Keratinocyte (primary cell): Measurements from ENCODE around the gene PRKN. TPM values are rescaled to one million over a fixed set of nuclear protein-coding genes. Genes with fewer than 3 reads are reported as not detected.

Source experiments
- DNase-seq: peaks from one replicate; pipeline ENCODE4 v3.0.0-alpha.2; 2011; ENCODE audit warnings: low read depth, missing footprints, low spot score
- FAIRE-seq: peaks from 2 replicates; lab custom pipeline; 2011; peaks lifted over from hg19 to GRCh38; lab: Jason Lieb, UNC
- H2AFZ ChIP-seq: 2 replicates; pipeline ENCODE4 v1.6.0; 2012; ENCODE audit warnings: low read length, control low read depth, inconsistent platforms; ENCODE audit not compliant: control insufficient read depth
- H3K27ac ChIP-seq: 2 replicates; pipeline ENCODE4 v1.5.1; 2011; ENCODE audit warnings: low read length; ENCODE audit not compliant: control insufficient read depth, insufficient read depth
- H3K27me3 ChIP-seq: 3 replicates; pipeline ENCODE4 v1.6.0; 2011; ENCODE audit warnings: low read length; ENCODE audit not compliant: control insufficient read depth, insufficient read depth; ENCODE audit errors: extremely low read depth
- H3K36me3 ChIP-seq, 2 experiments: 2 replicates in 1 of 2; 3 replicates in 1 of 2; pipeline ENCODE4 v1.5.1; 2011; ENCODE audit warnings: low read length in 2 of 2, mild to moderate bottlenecking in 1 of 2; ENCODE audit not compliant: control insufficient read depth in 2 of 2, insufficient read depth in 2 of 2; ENCODE audit errors: extremely low read depth in 1 of 2
- H3K4me1 ChIP-seq: 3 replicates; pipeline ENCODE4 v1.5.1; 2011; ENCODE audit warnings: low read length; ENCODE audit not compliant: control insufficient read depth, insufficient read depth; ENCODE audit errors: extremely low read depth
- H3K4me2 ChIP-seq: 3 replicates; pipeline ENCODE4 v1.6.0; 2011; ENCODE audit warnings: low read depth, low read length; ENCODE audit not compliant: control insufficient read depth, insufficient read depth; ENCODE audit errors: extremely low read depth
- H3K4me3 ChIP-seq, 3 experiments: fragments of 200-600 bp in 1 of 3; sonication (generic) in 1 of 3; 2 replicates in 2 of 3; 3 replicates in 1 of 3; pipeline ENCODE4 v1.5.1; 2011 to 2016; ENCODE audit warnings: low read length in 3 of 3, mild to moderate bottlenecking in 3 of 3, control low read depth in 2 of 3, inconsistent platforms in 1 of 3, low read depth in 1 of 3, mixed read lengths in 1 of 3, mixed run types in 1 of 3, moderate library complexity in 1 of 3; ENCODE audit not compliant: control insufficient read depth in 2 of 3, insufficient read depth in 2 of 3; ENCODE audit errors: extremely low read depth in 1 of 3
- H3K79me2 ChIP-seq: 2 replicates; pipeline ENCODE4 v1.6.0; 2012; ENCODE audit warnings: low read length; ENCODE audit not compliant: control insufficient read depth, insufficient read depth
- H3K9ac ChIP-seq: 3 replicates; pipeline ENCODE4 v1.6.0; 2011; ENCODE audit warnings: low read length; ENCODE audit not compliant: control insufficient read depth, insufficient read depth; ENCODE audit errors: extremely low read depth
- H3K9me1 ChIP-seq: 3 replicates; pipeline ENCODE4 v1.6.0; 2011; ENCODE audit warnings: low read length; ENCODE audit not compliant: control insufficient read depth, insufficient read depth; ENCODE audit errors: extremely low read depth
- H3K9me3 ChIP-seq: 2 replicates; pipeline ENCODE4 v1.5.1; 2012; ENCODE audit warnings: low read depth, low read length; ENCODE audit not compliant: control insufficient read depth
- H4K20me1 ChIP-seq: 3 replicates; pipeline ENCODE4 v1.6.0; 2011; ENCODE audit warnings: low read length; ENCODE audit not compliant: control insufficient read depth, insufficient read depth; ENCODE audit errors: extremely low read depth
- CTCF ChIP-seq, 3 experiments: IDR thresholded peaks in 1 of 3; conservative IDR thresholded peaks in 1 of 3; optimal IDR thresholded peaks in 1 of 3; 2 replicates in 2 of 3; 3 replicates in 1 of 3; pipeline versions ENCODE3 to v1.5.1; 2011; ENCODE audit warnings: low read length in 3 of 3, mild to moderate bottlenecking in 3 of 3, moderate library complexity in 2 of 3, control low read depth in 1 of 3, inconsistent platforms in 1 of 3; ENCODE audit not compliant: insufficient read depth in 2 of 3; ENCODE audit errors: extremely low read depth in 1 of 3
- EZH2 ChIP-seq: IDR thresholded peaks from one replicate; pipeline ENCODE4 v1.6.1; 2012; ENCODE audit warnings: inconsistent platforms, mild to moderate bottlenecking, low read length, moderate library complexity
- dilution Hi-C: fragments of 300-500 bp; cut with MboI; formaldehyde crosslinking; loops from one replicate; pipeline ENCODE4 v1.7.0; 2020; ENCODE audit warnings: low sequenced_read_pairs; ENCODE audit not compliant: extremely low pct_ligation_motif_present
- polyA plus RNA-seq, 5 experiments: library from polyadenylated mRNA; depleted of rRNA in 3 of 5; stranded (reverse) in 3 of 5; stranded (forward) in 1 of 5; unstranded in 1 of 5; fragments of >200 nt; gene quantifications; 1 replicate in 1 of 5; 2 replicates in 3 of 5; 3 replicates in 1 of 5; pipeline versions ENCODE4 v1.2.1 to v1.2.3, GENCODE V29; 2011 to 2012; ENCODE audit warnings: missing spikeins in 2 of 5, low read depth in 1 of 5, low replicate concordance in 1 of 5

PRKN gene
- polyA plus RNA-seq, 1 donor (not counting 4 experiments of a cell fraction or from before 2014, with no cell fraction given): 0.67 TPM

DNA sequence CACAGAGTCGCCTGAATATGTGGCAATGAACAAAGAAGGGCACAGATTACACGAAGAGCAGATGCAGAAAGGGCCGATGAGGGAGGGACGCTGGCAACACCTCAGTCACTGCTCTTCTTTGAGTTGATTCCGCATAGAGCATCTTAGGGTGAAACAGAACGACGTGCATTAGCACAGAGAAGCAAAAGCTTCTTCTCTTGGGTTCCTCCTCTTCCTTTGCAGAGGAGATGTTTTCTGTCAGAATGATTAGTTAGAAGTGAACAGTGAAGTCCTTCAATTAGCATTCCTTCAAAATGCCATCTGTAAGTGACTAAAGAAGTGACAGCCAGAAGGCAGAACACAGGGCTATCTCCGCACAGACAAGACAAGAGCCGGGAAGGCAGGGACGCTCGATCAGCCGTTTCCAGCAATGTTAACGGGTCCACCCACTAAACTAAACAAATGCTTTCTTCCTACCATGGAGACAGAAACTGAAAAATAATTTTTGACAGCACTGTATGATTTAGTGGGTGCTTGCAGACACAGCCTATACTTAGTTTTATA lies 1233.9 kb downstream of the PRKN start:
- DNase-seq (no peak), FAIRE-seq (no peak)
- Histone ChIP-seq H3K79me2 (no peaks in the 10 kb centered on the region), H3K9me1 (no peaks in the 10 kb centered on the region), H3K9ac (no peak overlapping the region), H3K27me3 (peaks cover 4% of the 10 kb centered on the region), H3K36me3 (no peaks in the 10 kb centered on the region), H3K4me2 (no peak overlapping the region), H4K20me1 (no peaks in the 10 kb centered on the region), H3K27ac (no peak overlapping the region), H3K4me1 (peaks cover 3% of the 10 kb centered on the region), H3K9me3 (no peaks in the 10 kb centered on the region), H3K4me3 (no peak overlapping the region), H2AFZ (no peak overlapping the region)
- TF ChIP-seq CTCF (optimal IDR thresholded peaks at IDR 0.05 in 1 of 3, IDR thresholded peaks at IDR 0.05 in 1 of 3, conservative IDR thresholded peaks at IDR 0.05 in 1 of 3; ENCODE audit: extremely low read depth in 1 of 3, insufficient read depth in 2 of 3, low read length in 3 of 3) (no peak), EZH2 (no peak)
- dilution Hi-C loops: no loop called here

GRCh38 chr6:161489626-161490306 lies 1237.8 kb downstream of the PRKN start:
- no peak for FAIRE-seq
- no peaks in the 10 kb centered on the region for H3K9me3 ChIP-seq
- no peak overlapping the region for H3K9ac ChIP-seq
- peaks cover 4% of the 10 kb centered on the region for H3K27me3 ChIP-seq
- dilution Hi-C loops: no loop called here
- H3K79me2 ChIP-seq: no peaks in the 10 kb centered on the region
- no peaks in the 10 kb centered on the region for H4K20me1 ChIP-seq
- no peaks in the 10 kb centered on the region for H3K9me1 ChIP-seq
- no peak for TF ChIP-seq CTCF (optimal IDR thresholded peaks at IDR 0.05 in 1 of 3, IDR thresholded peaks at IDR 0.05 in 1 of 3, conservative IDR thresholded peaks at IDR 0.05 in 1 of 3; ENCODE audit: extremely low read depth in 1 of 3, insufficient read depth in 2 of 3, low read length in 3 of 3)
- TF ChIP-seq EZH2: no peak
- no peak for DNase-seq
- no peak overlapping the region for H3K4me3 ChIP-seq
- H3K4me2 ChIP-seq: no peak overlapping the region
- no peaks in the 10 kb centered on the region for H3K36me3 ChIP-seq
- no peak overlapping the region for H2AFZ ChIP-seq
- H3K4me1 ChIP-seq: peaks cover 13% of the 10 kb centered on the region
- no peak overlapping the region for H3K27ac ChIP-seq
